ENCODE measurements around the gene MMP25.

Gene MMP25, protein sequence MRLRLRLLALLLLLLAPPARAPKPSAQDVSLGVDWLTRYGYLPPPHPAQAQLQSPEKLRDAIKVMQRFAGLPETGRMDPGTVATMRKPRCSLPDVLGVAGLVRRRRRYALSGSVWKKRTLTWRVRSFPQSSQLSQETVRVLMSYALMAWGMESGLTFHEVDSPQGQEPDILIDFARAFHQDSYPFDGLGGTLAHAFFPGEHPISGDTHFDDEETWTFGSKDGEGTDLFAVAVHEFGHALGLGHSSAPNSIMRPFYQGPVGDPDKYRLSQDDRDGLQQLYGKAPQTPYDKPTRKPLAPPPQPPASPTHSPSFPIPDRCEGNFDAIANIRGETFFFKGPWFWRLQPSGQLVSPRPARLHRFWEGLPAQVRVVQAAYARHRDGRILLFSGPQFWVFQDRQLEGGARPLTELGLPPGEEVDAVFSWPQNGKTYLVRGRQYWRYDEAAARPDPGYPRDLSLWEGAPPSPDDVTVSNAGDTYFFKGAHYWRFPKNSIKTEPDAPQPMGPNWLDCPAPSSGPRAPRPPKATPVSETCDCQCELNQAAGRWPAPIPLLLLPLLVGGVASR

DNA sequence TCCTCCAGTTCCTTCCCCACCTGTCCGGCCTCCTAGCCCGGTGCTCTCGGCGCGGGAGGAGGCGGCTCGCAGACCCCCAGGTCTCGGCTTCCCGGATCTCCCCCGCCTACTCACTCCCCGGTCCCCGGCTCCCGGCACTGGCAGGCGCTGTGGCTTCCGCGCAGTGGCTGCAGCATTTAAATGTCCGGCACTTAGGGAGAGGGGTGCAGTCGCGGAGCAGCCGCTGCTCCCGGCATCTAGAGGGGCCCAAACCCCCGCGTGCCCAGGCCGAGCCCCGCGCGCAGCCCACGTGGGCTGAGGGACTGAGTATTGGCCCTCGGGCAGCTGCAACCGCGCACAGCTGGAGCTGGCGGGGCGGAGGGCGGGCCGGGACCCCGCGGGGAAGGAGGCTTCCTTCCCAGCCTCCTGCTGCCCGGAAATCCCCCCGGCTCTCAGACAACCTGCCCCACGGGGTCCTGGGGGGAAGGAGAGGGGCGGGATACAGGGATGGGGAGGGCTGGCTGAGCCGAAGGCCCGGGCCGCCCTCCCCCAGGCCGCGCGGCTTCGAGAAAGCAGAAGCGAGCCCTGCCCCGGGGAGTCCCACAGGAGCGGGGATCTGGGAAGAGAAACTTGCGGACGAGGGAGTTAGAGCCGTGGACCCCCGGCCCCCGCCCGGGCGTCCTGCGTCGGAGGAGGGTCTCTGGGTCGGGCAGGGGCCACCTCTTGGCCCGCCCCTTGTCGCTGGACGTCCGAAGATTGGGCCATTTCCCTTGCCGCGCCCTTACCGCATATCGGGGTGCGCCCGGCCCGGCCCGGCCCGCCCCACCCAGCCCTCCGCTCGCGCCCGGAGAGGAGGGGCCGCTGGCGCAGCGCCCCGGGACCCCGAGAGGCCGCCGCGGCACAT, at the start of gene MMP25:
MMP25 (plus strand) TSS at position 804 of the 883 bp plus-strand sequence. CDS start 357 bp downstream, outside the sequence.
- no peak for DNase-seq (ENCODE audit: low read depth, low spot score)

DNA sequence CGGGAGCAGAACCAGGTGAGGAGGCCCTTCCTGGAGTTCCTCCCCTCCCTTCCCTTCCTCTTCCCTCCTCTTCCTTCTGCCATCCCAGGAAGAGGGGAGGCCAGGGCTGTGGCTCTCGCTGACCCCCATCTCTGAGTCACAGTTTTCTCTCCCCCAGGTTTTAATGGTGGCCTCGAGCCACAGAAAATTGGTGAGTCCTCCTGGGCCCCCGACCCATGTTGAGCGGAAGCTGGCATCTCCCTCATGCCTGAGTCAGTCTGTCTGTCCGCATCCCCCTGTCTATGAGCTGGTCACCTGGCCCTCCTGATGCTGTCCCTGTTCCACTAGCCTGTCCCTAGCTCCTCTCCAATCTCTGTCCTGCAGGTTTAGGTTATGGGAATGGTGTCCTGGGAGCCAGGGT, 46.4 kb upstream of the MMP25 start:
- no peak for DNase-seq (ENCODE audit: low read depth, low spot score)

DNA sequence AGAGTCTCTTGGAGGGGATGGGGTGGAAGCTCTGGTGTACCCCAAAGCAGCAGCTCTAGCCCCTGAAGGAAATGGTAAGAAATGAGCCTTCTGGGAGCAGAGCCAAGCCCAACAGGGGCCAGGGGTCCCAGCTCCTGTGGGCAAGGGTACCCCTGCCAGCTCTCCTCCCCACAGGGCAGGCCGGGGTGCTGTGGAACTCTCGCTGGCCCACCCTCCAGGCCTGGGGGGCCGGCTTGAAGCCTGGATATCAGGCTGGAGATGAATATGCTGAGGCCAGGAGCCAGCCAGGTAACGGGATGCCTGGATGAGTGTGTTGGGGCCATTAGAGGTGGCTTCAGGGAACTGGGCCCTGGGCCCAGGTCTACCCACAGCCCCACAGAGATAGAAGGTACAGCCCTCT, 45.8 kb upstream of the MMP25 start:
- no peak for DNase-seq (ENCODE audit: low read depth, low spot score)

DNA sequence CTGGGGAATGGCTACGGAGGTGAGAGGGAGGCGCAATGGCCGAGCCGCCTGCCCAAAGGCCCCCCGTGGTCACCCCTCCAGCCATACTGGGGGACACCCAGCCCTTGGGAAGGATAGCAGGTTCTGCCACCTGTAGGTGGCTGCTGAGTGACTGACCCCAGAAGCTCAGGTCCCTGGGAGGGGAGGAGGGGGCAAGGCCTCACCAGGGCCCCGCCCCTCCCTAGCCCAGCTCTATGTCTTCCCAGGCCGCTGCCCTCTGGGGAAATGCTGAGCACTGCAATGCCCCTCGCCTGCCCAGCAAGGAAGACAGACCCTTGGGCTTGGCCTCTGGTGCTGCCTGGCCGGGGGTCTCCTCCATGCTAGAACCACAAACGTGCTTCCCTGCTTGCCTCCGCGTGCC, 45.0 kb upstream of the MMP25 start:
- DNase-seq (ENCODE audit: low read depth, low spot score): no peak

DNA sequence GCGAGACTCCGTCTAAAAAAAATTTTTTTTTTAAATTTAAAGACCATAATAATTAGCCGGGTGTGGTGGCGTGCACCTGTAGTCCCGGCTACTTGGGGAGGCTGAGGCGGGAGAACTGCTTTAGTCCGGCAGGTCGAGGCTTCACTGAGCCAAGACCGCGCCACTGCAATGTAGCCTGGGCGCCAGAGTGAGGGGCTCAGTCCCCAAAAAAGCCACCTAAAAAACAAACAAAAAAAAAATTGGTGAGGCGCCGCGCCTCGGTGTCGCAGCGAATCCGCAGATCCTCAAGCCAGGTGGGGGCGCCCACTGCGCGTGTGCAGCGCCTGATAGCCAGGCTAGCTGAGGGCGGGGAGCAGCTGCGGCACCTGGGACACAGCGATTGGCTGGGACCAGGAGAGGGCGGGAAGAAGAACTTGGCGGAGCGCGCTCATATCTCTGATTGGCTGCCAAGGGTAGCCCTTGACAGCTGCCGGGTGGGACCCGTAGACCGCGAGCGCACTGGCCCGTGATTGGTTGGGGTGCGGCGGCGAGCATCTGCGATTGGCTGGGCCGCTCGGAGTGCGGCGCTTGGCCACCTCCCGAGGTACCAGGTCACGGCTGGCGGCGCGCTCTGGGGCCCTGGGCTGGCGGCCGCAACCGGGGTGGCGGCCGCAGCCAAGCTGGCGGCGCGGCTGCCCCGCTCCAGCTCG, 42.6 kb upstream of the MMP25 start:
- peak; percentile 92 for DNase-seq (ENCODE audit: low read depth, low spot score)

DNA sequence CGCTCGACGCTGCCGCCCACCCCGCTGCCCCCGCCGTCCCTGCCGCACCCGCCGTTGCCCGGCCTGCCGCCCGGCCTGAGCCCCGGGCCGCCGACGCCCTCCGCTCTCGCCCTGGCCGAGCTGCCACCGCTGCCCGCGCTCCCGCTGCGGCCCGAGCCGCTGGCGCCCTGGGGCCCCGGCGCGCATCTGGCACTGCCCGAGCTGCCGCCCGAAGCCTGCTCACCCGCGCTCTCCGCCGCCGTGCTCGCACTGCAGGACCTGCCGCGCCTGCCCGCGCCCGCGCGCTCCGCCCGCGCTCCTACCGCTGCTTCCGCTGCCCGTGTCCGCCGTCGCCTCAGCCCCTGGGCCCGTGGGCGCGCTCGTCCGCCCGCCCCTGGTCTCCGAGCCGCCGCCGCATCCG, 42.0 kb upstream of the MMP25 start:
- DNase-seq (ENCODE audit: low read depth, low spot score): no peak

DNA sequence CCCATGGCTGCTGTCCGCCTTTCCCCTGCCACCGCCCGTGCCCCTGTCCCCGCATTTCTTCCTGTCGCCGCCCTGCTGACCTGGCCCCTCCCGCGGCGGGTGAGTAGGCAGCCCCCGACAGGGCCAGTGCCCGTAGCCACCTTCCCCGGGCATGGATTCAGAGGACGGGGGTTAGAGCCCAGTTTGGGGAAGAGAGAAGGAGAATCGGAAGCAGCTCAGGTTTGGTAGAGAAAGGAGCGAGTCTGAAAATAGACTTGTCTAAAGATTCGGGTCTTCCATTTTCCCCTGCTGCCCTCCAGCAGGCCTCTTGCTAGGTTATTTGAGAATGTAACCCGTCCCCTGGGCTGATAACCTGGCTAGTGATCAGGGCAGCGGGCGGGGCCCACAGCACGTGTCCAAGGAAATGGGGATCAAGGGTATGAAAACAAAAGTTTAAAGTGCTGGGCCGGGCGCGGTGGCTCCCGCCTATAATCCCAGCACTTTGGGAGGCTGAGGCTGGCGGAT, 41.5 kb upstream of the MMP25 start:
- DNase-seq (ENCODE audit: low read depth, low spot score): no peak

DNA sequence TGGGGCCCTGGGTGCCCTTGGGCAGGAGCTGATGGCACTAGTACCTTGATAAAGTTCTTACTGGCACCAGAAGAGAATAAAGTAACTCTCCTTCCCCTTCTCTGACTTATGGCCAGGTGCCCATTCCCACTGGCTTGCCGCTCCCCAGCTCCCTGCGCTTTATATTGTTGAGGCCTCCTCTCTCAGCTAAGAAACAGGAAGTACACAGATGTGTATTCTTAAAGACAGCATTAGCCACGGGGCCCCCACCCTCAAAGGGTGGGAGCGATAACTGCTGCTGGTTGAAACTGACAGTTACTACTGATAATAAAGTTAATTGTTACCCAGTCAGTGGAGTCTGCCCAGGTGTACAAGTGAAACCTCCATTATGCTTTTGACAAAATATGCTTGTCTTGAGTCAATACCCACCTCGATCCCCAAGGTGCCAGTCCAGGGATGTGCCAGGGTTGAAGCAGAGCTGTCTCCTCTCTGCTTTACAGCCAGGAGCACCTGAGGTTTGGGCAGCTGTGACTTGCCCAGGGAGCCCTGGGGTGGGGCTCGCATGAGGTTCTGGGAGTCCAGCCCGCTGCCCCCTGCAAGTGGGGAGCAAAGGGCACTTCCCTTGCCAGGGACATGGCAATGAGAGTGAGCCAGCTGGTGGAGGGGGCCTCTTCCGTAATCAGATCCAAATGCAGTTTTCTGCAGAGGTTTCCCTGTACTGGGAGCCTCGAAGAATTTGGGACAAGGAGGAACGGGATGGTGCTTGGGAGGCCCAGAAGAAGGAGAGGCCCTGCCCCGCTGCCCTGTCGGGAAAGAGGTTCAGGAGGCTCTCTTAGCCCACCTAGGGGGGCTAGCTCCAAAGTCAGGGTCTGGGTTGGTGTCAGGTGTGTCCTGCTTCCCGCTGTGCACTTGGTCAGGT, 39.1 kb upstream of the MMP25 start:
- DNase-seq (ENCODE audit: low read depth, low spot score): no peak

DNA sequence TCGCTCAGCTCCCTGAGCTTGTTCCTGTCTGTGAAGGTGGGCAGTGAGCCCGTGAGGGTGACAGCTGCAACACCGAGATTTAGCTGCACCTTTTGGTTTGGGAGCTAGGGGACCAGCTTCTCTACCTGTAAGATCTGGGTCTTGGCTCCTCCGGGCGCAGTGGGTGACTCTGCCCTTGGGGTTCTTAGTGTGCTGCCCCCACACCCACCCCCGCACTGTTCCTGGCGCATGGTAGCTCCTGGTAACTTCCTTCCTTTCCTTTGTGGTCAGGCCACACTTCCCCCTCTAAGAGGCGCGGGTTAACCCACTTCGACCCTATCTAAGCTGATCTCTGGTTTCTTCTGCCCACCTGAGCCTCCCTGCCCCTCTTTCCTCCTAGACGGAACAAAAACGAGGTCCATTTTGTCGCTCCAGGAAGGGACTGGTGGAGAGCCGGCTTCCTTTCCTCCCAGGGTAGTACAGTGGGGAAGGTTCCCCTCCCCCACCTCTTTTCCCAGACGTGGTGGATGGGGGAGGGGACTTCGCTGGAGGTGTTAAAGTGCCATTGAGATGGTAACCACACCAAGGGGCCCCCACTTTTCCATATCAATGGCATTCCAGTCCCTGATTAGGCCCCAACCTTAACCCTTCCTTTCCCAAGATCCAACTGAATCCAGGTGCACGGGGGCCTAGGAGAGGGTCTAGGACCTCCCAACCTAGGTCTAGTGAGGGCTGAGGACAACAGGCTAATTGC, 38.2 kb upstream of the MMP25 start:
- DNase-seq (ENCODE audit: low read depth, low spot score): no peak

DNA sequence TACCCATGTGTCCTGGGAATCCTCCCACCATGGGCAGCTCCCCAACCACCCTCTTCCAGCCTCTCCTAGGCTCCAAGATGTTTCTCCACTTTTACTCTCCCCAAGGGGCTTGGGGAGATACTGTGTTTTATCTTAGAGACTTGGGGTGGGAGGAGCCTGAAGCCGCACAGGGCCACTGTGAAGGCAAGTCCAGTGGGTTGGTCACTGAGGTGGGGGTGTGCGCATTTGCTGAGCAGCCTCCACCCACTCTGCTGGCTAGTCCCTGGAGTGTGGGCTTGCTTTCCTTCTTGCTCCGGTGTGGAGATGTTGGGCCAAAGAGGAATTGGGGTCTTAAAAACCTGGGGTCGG, 37.7 kb upstream of the MMP25 start:
- no peak for DNase-seq (ENCODE audit: low read depth, low spot score)

DNA sequence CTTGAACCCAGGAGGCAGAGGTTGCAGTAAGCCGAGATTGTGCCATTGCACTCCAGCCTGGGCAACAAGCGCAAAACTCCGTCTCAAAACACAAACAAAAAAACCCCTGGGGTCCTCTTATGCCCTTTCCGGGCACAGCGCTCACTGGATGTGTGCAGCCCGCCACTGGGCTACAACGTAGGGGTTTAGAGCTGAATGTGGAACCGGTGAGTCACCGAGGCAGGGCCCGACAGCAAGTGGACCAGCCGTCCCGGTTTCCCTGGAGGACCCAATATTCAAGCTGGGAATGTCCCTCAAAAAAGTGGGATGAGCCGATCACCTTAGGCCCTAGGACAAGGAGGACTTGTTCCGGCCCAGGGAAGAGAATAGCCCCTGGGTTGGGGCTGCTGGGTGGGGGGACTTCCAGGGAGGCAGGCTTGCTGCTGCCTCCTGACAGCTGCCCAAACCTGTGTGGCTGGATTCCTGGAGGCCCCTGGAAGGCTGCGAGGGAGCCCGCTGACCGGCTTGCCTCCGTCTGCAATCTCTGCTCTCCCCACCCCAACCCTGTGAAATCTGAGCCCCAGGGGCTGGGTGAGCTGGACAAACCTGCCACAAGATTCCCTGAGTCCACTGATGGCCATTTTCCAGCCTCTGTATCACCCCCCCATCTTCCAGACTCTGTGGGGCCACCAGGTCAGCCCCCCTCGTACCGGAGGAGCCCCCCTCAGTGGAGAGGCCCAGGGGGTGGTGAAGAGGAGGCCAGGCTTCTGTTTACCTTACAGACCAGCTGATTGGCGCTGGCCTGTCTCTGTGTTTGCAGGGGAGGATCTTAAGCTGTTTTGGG, 36.6 kb upstream of the MMP25 start:
- DNase-seq (ENCODE audit: low read depth, low spot score): no peak

DNA sequence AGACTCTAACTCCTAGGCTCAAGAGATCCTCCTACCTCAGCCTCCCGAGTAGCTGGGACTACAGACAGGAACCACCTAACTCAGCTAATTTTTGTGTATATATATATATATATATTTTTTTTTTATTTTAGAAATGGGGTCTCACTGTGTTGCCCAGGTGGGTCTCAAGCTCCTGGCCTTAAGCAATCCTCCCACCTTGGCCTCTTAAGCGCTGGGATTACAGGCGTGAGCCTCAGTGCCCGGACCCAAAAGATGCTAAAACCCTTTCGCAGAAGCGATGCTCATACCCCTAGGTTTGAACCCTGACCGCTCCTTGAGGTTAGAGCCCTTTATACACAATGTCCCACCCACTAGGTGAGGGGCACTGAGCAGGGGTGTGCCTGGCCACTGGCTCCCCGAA, 35.9 kb upstream of the MMP25 start:
- no peak for DNase-seq (ENCODE audit: low read depth, low spot score)

DNA sequence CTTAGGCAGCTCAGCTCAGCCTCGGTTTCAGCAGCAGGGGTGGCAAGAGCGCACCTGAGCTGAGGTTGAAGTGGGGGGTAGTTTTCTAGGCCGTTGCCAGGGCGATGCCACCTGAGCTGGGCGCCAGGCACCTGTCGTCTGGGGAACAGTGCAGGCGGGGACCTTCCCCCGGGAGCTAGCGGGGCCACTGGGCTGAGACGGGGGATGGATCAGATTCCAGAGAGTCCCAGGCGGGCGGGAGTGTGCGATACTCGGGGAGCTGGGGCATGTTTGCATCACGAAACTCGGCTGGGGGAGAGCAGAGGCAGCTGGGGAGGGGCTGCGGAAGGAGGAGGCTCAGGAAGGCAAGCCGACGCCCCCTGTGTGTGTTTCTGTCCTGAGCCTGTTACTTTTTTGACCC, 34.1 kb upstream of the MMP25 start:
- DNase-seq (ENCODE audit: low read depth, low spot score): no peak

DNA sequence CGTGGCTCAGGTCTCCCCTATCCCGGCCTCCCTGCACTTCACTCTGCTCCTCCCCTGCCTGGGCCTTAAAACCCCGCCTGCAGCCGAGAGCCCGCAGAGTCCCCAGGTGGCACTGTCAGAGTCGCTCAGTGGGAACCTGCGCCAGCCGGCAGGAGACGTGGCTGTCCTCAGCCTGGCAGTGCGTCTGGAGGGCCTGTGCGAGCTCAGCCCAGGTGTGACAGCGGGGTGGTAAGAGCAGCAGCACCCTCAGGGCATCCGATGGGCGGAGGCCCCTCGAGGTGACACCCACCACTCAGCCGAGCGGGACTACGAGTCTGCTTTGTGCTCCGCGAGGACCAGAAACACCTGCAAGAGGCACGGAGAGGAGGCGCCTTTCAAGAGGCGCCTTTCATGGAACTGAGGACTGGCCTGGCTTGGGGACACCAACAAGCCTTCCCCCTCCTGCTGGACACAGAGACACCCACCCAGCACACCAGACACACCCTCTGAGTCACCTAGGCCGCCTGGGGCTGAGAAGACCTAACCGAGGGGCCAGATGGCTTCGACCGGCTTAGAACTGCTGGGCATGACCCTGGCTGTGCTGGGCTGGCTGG, 33.4 kb upstream of the MMP25 start, which contains the start of gene CLDN9:
CLDN9 (plus strand) TSS at position 96 of the 593 bp plus-strand sequence; CDS start at position 536, 440 bp downstream.
- no peak for DNase-seq (ENCODE audit: low read depth, low spot score)

DNA sequence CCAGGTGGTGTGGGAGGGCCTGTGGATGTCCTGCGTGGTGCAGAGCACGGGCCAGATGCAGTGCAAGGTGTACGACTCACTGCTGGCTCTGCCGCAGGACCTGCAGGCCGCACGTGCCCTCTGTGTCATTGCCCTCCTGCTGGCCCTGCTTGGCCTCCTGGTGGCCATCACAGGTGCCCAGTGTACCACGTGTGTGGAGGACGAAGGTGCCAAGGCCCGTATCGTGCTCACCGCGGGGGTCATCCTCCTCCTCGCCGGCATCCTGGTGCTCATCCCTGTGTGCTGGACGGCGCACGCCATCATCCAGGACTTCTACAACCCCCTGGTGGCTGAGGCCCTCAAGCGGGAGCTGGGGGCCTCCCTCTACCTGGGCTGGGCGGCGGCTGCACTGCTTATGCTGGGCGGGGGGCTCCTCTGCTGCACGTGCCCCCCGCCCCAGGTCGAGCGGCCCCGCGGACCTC, 32.8 kb upstream of the MMP25 start:
- no peak for DNase-seq (ENCODE audit: low read depth, low spot score)

DNA sequence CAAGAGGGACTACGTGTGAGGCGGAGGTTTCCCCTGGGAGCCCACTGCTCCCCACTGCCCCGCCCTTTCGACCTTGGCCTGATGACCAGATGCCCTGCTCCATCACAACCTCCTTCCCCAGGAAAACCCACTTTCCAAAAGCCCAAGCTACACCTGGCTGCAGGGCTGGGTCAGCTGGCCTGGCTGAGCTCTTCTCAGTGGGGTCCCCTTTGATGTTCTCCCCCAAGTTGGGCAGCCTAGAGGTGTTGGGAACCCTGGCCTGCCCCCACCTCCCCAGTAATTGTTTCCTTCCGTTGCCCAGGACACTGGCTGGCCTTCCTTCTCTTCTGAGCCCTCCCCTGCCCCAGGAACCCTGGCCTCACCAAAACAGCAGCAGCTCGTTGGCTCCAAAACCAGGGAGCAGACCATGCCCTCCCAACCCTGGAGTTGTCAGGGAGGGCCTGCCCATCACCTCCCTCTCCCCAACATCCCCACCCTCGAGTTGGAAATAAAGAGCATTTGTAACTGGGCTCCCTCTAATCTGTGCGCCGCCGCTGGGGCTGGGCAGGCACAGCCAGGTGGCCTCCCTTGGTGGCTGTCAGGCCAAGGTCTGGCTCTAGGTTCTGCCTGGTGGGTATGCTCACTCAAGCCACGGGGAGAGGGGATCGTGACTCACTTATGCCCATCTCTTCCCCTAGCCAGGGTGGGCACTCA, 32.2 kb upstream of the MMP25 start:
- no peak for DNase-seq (ENCODE audit: low read depth, low spot score)

DNA sequence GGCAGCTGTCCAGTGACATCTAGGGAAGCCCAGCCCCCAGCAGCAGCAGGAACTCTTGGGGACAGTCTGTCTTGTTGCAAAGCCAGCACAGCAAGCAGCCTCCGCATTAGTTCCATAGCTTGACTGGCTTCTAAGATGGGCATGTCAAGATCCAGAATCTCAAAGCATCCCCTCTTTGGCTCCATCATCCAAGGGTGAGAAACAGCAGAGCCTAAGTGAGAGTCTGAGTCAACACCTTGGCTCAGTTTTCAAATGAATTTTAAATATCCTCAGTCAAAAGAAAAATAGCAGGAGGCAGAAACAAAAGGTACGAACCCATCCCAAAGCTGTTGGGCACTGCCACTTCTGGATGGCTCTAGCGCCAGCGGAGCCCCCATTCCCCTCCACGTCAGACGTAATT, 31.4 kb upstream of the MMP25 start:
- no peak for DNase-seq (ENCODE audit: low read depth, low spot score)
